GM19035 (cell line): ENCODE data around the gene NPR3.

Experiments used
- ATAC-seq: cut with Tn5 transposase; IDR thresholded peaks from one replicate; pipeline ENCODE4 v1.9.1; 2021; ENCODE audit not compliant: unreplicated experiment

Gene NPR3

GRCh38 chr5:32711681-32712480, 760 bp downstream of the NPR3 start:
- no peak for ATAC-seq

- ATAC-seq: no peak
These were observed 1.6 kb downstream of the NPR3 start for GRCh38 chr5:32712481-32713360.

- ATAC-seq: no peak
These were observed 2.2 kb downstream of the NPR3 start for GRCh38 chr5:32713361-32713769.

- no peak for ATAC-seq
These were observed 2.8 kb downstream of the NPR3 start for GRCh38 chr5:32713770-32714381.

GRCh38 chr5:32714836-32715235, 3.7 kb downstream of the NPR3 start:
- no peak for ATAC-seq

GRCh38 chr5:32720300-32720699, 9.2 kb downstream of the NPR3 start:
- no peak for ATAC-seq

- no peak for ATAC-seq
These were observed 10.5 kb downstream of the NPR3 start for GRCh38 chr5:32721626-32722025.

GRCh38 chr5:32722957-32723356, 11.8 kb downstream of the NPR3 start:
- no peak for ATAC-seq

- no peak for ATAC-seq
These were observed 13.4 kb downstream of the NPR3 start for GRCh38 chr5:32724526-32724925.

- ATAC-seq: no peak
These were observed 15.0 kb downstream of the NPR3 start for GRCh38 chr5:32726086-32726557.

GRCh38 chr5:32729651-32730050, 18.5 kb downstream of the NPR3 start:
- ATAC-seq: no peak

- ATAC-seq: no peak
These were observed 22.6 kb downstream of the NPR3 start for GRCh38 chr5:32733590-32734340.

- ATAC-seq: no peak
These were observed 23.8 kb downstream of the NPR3 start for GRCh38 chr5:32734827-32735378.

GRCh38 chr5:32735512-32735911, 24.4 kb downstream of the NPR3 start:
- ATAC-seq: no peak

- ATAC-seq: no peak
These were observed 25.7 kb downstream of the NPR3 start for GRCh38 chr5:32736842-32737241.

- ATAC-seq: no peak
These were observed 29.5 kb downstream of the NPR3 start for GRCh38 chr5:32740651-32741050.

- ATAC-seq: no peak
These were observed 34.2 kb downstream of the NPR3 start for GRCh38 chr5:32745317-32745716.

- no peak for ATAC-seq
These were observed 41.3 kb downstream of the NPR3 start for GRCh38 chr5:32752411-32752810.

- ATAC-seq: no peak
These were observed 41.9 kb downstream of the NPR3 start for GRCh38 chr5:32753051-32753450.

GRCh38 chr5:32753765-32754164, 42.6 kb downstream of the NPR3 start:
- ATAC-seq: no peak

GRCh38 chr5:32754284-32754683, 43.2 kb downstream of the NPR3 start:
- ATAC-seq: no peak
